Measurements from ENCODE around the gene SAMHD1. TPM values are rescaled to one million over a fixed set of nuclear protein-coding genes. Genes with fewer than 3 reads are reported as not detected.

SAMHD1 gene
- total and polyA plus RNA-seq, 2 of the 13 experiments (the other 11 are each of a cell fraction or from before 2014, with no cell fraction given): 16.9 to 43.5 TPM

GRCh38 chr20:36950414-36951197, 902 bp downstream of the SAMHD1 start (continued):
- TF ChIP-seq CERS6 (CRISPR knock-in tag; IDR thresholded peaks at IDR 0.05): 0 out of 2 replicates have a peak, but pooled peaks have one; percentile 3
- TF ChIP-seq PTBP1 (IDR thresholded peaks at IDR 0.05; ENCODE audit: low read depth, low read length, poor library complexity, severe bottlenecking): peak; percentile 9

- H2AFZ ChIP-seq (ENCODE audit: low read length): no peak overlapping the region
- in situ Hi-C loops (cut with HindIII; ENCODE audit: extremely low pct_ligation_motif_present, low pct_unique_long_range_greater_than_20kb): no loop called here
- ChIA-PET CTCF (ENCODE audit: low intra/inter-chr PET ratio, low total read pairs) (no interaction called here), POLR2A (no interaction called here)
- TF ChIP-seq ZNF431 (CRISPR knock-in tag; IDR thresholded peaks at IDR 0.05; ENCODE audit: borderline replicate concordance, low read depth): no peak
- no peak for TF ChIP-seq NFRKB (IDR thresholded peaks at IDR 0.05)
- no peak for TF ChIP-seq SMAD3 (CRISPR knock-in tag; IDR thresholded peaks at IDR 0.05)
- TF ChIP-seq ZNF512 (CRISPR knock-in tag; IDR thresholded peaks at IDR 0.05): no peak
- no peak for TF ChIP-seq TGIF2 (CRISPR knock-in tag; IDR thresholded peaks at IDR 0.05)
- no peak for TF ChIP-seq FOXP4 (CRISPR knock-in tag; IDR thresholded peaks at IDR 0.05)
- no peak for TF ChIP-seq ZNF256 (CRISPR knock-in tag; conservative IDR thresholded peaks at IDR 0.05)
- TF ChIP-seq GTF2F1 (IDR thresholded peaks at IDR 0.05; ENCODE audit: low read length): no peak
- TF ChIP-seq ZBTB34 (CRISPR knock-in tag; IDR thresholded peaks at IDR 0.05): no peak
- no peak for TF ChIP-seq FOXO4 (CRISPR knock-in tag; conservative IDR thresholded peaks at IDR 0.05)
- no peak for TF ChIP-seq ZNF235 (CRISPR knock-in tag; IDR thresholded peaks at IDR 0.05; ENCODE audit: borderline replicate concordance)
- H3K36me3 ChIP-seq (replicated peaks in 1 of 2; ENCODE audit: control insufficient read depth in 1 of 2, insufficient read depth in 2 of 2, low read length in 2 of 2): peaks cover 3 to 27% of the 10 kb centered on the region in 2 experiments
- no peaks in the 10 kb centered on the region for H3K79me2 ChIP-seq (ENCODE audit: insufficient read depth, low read length)
- no peak for DNase-seq (ENCODE audit: low spot score)
- H3K4me1 ChIP-seq (ENCODE audit: insufficient read depth, low read length): peaks cover 42% of the 10 kb centered on the region
- H3K27ac ChIP-seq (ENCODE audit: extremely low read length, insufficient read depth, low read length): no peak overlapping the region
- intact Hi-C loops (cut with micrococcal nuclease; ENCODE audit: unreplicated experiment): no loop called here
- ATAC-seq: no peak
- H3K27me3 ChIP-seq (ENCODE audit: control insufficient read depth in 1 of 2, insufficient read depth in 2 of 2, low read length in 2 of 2): no peaks in the 10 kb centered on the region
- no peak overlapping the region for H3K4me2 ChIP-seq (ENCODE audit: low read depth, low read length)
- 84% methylated on average over 1 of the region's 1 CpG for WGBS (ENCODE audit: low lambda C conversion rate)
- FAIRE-seq: no peak
- no peak overlapping the region for H3K4me3 ChIP-seq (replicated peaks in 1 of 3; ENCODE audit: insufficient read depth in 1 of 3, low read depth in 2 of 3, low read length in 3 of 3)
- H3K9ac ChIP-seq (ENCODE audit: insufficient read depth, low read depth, low read length): no peak overlapping the region
- H4K20me1 ChIP-seq (ENCODE audit: insufficient read depth, low read length): no peaks in the 10 kb centered on the region
- no TSS peak for BruUV-seq (replicated peaks)
- H3K9me3 ChIP-seq (ENCODE audit: low read length): no peaks in the 10 kb centered on the region
Observed at GRCh38 chr20:36941401-36941835, 10.1 kb downstream of the SAMHD1 start.
